Pancreas (tissue), 10 donors: Measurements from ENCODE around the gene PIRT. TPM values are rescaled to one million over a fixed set of nuclear protein-coding genes. Genes with fewer than 3 reads are reported as not detected.

Source experiments
- ATAC-seq, 4 donors: fragments of 200-7000 bp; cut with Tn5 transposase; one replicate each; pipeline versions ENCODE4 v1.8.0 to v1.9.1; 2020; ENCODE audit warnings: mild to moderate bottlenecking in 4 of 4, moderate library complexity in 4 of 4
- DNase-seq, 6 donors: peaks; one replicate each; pipeline ENCODE4 v3.0.0-alpha.2; 2020
- FAIRE-seq: peaks from 2 replicates; lab custom pipeline; 2012; peaks lifted over from hg19 to GRCh38; lab: Jason Lieb, UNC
- H3K27ac ChIP-seq, 4 donors: fragments of 200-600 bp; sonication (generic); 1 replicate in 3 of 4; 2 replicates in 1 of 4; pipeline versions ENCODE4 v1.5.0 to v1.8.0; 2020
- H3K27me3 ChIP-seq, 4 donors: fragments of 200-600 bp; one replicate each; pipeline ENCODE4 v1.8.0; 2021
- H3K36me3 ChIP-seq, 3 donors: fragments of 200-600 bp; sonication (generic) in 1 of 3; one replicate each; pipeline versions ENCODE4 v1.5.0 to v1.8.0; 2020 to 2021
- H3K4me1 ChIP-seq, 3 donors: fragments of 200-600 bp; one replicate each; pipeline ENCODE4 v1.8.0; 2021
- H3K4me3 ChIP-seq, 4 donors: fragments of 200-600 bp; sonication (generic) in 2 of 4; one replicate each; pipeline versions ENCODE4 v1.5.0 to v1.8.0; 2020 to 2021
- H3K9me3 ChIP-seq, 4 donors: fragments of 200-600 bp; one replicate each; pipeline ENCODE4 v1.8.0; 2021
- WGBS, 2 donors: extraction: QIAGEN DNeasy Blood & Tissue Kit; methylation state at CpG; one replicate each; pipeline ENCODE4 v1.1.7; 2013; 5-methylcytosine and 5-hydroxymethylcytosine counted together
- intact Hi-C, 3 donors: fragments of 100-400 bp; cut with DNase I; formaldehyde crosslinking; loops; one replicate each; pipeline versions ENCODE4 v1.11.1 to v1.14.2; 2022
- polyA plus RNA-seq, 2 donors: library from polyadenylated mRNA; stranded (reverse); fragments of 200-250 nt; gene quantifications; one replicate each; pipeline ENCODE4 v1.2.3, GENCODE V29; 2013
- total RNA-seq, 6 donors: library from RNA; stranded (reverse); fragmentation: NEBNext Ultra II Directional in 4 of 6; extraction: Animal tissue kit (Norgen Biotek cat#: 25700) in 4 of 6; gene quantifications; one replicate each; pipeline versions ENCODE4 v1.2.1 to v1.2.4, GENCODE V29; 2021 to 2023
- TF ChIP-seq, protein P1 (sequence below), 4 donors: fragments of 200-600 bp; sonication (generic) in 3 of 4; IDR thresholded peaks; one replicate each; pipeline versions ENCODE4 v1.5.0 to v1.8.0; 2021; ENCODE audit warnings: antibody characterized with exemption in 4 of 4
- donor health status: healthy with polysubstance abuse.
- donor health status: DM: no; HTN: no; CAD: no; lungs with moderate emphysema.
- donor health status: DM: no; HTN: no; CAD: no.
- donor health status: control.
- donor health status: control.
- donor health status: Bipolar disorder and iron deficiency.
- donor health status: DM: yes; HTN: yes; CAD: no.
- donor health status: DM: no; HTN: no; CAD: no.
- donor health status: DM: no; HTN: no; CAD: no.
- donor health status: DM: yes; HTN: yes; CAD: no.

The PIRT gene
- total and polyA plus RNA-seq, 8 donors, result 0.03 to 0.28 (median 0.05) TPM; not detected in 3

- peak; percentile 53 to 72 (median 60) for ATAC-seq
- intact Hi-C loops, result no loop called here
- no peak overlapping the region for H3K4me3 ChIP-seq
Observed at GRCh38 chr17:10797476-10798328, 40.2 kb downstream of the PIRT start.

DNA sequence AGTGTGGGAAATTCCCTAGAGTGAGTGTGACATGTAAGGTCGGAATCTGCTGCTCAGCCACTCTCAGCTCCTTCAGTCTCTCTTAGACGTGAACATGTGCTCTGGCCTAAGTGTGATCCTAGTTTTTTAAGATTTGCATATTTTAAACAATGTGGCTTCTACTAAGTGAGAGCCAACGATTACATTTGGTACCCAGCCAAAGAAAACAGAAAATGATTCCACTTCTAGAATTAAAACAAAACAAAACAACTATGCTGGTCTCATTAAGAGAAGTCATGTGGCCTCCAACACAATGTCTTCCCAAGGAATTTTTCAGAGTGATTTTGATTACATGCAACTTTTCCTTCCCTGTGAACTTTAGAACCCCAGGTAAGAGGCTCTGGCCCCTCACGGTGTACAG is 44.1 kb downstream of the PIRT start:
- intact Hi-C loops, result no loop called here
- peaks cover 11 to 27% (median 16%) of the 10 kb centered on the region in 3 donors for H3K4me1 ChIP-seq
- H3K36me3 ChIP-seq, result no peaks in the 10 kb centered on the region
- FAIRE-seq (no peak), ATAC-seq (no peak), DNase-seq (no peak)
- H3K4me3 ChIP-seq, result no peak overlapping the region
- TF ChIP-seq, protein P1, sequence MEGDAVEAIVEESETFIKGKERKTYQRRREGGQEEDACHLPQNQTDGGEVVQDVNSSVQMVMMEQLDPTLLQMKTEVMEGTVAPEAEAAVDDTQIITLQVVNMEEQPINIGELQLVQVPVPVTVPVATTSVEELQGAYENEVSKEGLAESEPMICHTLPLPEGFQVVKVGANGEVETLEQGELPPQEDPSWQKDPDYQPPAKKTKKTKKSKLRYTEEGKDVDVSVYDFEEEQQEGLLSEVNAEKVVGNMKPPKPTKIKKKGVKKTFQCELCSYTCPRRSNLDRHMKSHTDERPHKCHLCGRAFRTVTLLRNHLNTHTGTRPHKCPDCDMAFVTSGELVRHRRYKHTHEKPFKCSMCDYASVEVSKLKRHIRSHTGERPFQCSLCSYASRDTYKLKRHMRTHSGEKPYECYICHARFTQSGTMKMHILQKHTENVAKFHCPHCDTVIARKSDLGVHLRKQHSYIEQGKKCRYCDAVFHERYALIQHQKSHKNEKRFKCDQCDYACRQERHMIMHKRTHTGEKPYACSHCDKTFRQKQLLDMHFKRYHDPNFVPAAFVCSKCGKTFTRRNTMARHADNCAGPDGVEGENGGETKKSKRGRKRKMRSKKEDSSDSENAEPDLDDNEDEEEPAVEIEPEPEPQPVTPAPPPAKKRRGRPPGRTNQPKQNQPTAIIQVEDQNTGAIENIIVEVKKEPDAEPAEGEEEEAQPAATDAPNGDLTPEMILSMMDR (IDR thresholded peaks at IDR 0.05), result no peak
- H3K9me3 ChIP-seq, result no peaks in the 10 kb centered on the region
- WGBS, 2 donors, result 63% methylated on average over 4 of the region's 4 CpGs
- no peak overlapping the region for H3K27ac ChIP-seq
- H3K27me3 ChIP-seq, result no peaks in the 10 kb centered on the region

More at GRCh38 chr17:10797476-10798328, 40.2 kb downstream of the PIRT start:
- DNase-seq (no peak), FAIRE-seq (no peak)
- H3K27me3 ChIP-seq, result no peaks in the 10 kb centered on the region
- WGBS, 2 donors, result 43 to 45% methylated on average over 11 of the region's 11 CpGs
- no peaks in the 10 kb centered on the region for H3K36me3 ChIP-seq
- H3K9me3 ChIP-seq, result no peaks in the 10 kb centered on the region
- TF ChIP-seq, protein P1 (IDR thresholded peaks at IDR 0.05), result no peak
- peak overlapping the region; percentile 17 to 63 (median 52) for H3K27ac ChIP-seq
- peaks cover 7 to 18% (median 14%) of the 10 kb centered on the region in 3 donors for H3K4me1 ChIP-seq

GRCh38 chr17:10793256-10793655 is 44.6 kb downstream of the PIRT start:
- Histone ChIP-seq H3K36me3 (no peaks in the 10 kb centered on the region), H3K4me3 (no peak overlapping the region), H3K27me3 (no peaks in the 10 kb centered on the region), H3K9me3 (no peaks in the 10 kb centered on the region), H3K27ac (no peak overlapping the region), H3K4me1 (peaks cover 8 to 25% (median 16%) of the 10 kb centered on the region in 3 donors)
- DNase-seq (no peak), FAIRE-seq (no peak), ATAC-seq (no peak)
- TF ChIP-seq, protein P1 (IDR thresholded peaks at IDR 0.05), result no peak
- 95 to 96% methylated on average over 7 of the region's 7 CpGs for WGBS, 2 donors
- intact Hi-C loops, result no loop called here

GRCh38 chr17:10792151-10792550 is 45.7 kb downstream of the PIRT start:
- TF ChIP-seq, protein P1 (IDR thresholded peaks at IDR 0.05), result no peak
- Histone ChIP-seq H3K4me3 (no peak overlapping the region), H3K4me1 (peaks cover 0 to 16% (median 9%) of the 10 kb centered on the region in 3 donors), H3K27me3 (no peaks in the 10 kb centered on the region), H3K27ac (no peak overlapping the region), H3K9me3 (no peaks in the 10 kb centered on the region), H3K36me3 (no peaks in the 10 kb centered on the region)
- WGBS, 2 donors, result 86 to 95% methylated on average over 8 of the region's 8 CpGs
- DNase-seq (no peak), ATAC-seq (peak in 1 of 4 donors; percentile 19), FAIRE-seq (no peak)
- intact Hi-C loops, result no loop called here
